GM12878 (cell line): ENCODE results near the gene ANO6. TPM values are rescaled to one million over a fixed set of nuclear protein-coding genes. Genes with fewer than 3 reads are reported as not detected.
A peak's percentile ranks its signal among the peaks of the same experiment; 100 is the strongest.

Experiments
- ATAC-seq: fragments of 200-7000 bp; cut with Tn5 transposase; 3 replicates; pipeline ENCODE4 v1.9.1; 2020; ENCODE audit warnings: mild to moderate bottlenecking, moderate library complexity
- BruUV-seq: library from RNA; stranded (reverse); fragments of 400-500 nt; replicated peaks from 2 replicates; lab custom pipeline; 2021; lab: Mats Ljungman, UMichigan
- CTCF ChIA-PET: fragments of 300-600 bp; sonication (Branson Sonifier 250); formaldehyde crosslinking; extraction: SDS; loops from one replicate; lab custom pipeline; 2021; ENCODE audit warnings: inconsistent platforms; lab: Yijun Ruan, JAX
- POLR2A ChIA-PET: fragments of 350-600 bp; formaldehyde crosslinking; extraction: SDS; loops from one replicate; lab custom pipeline; 2021; ENCODE audit warnings: inconsistent platforms; lab: Charles Lee
- RAD21 ChIA-PET: fragments of 300-600 bp; sonication (Branson Sonifier 250); formaldehyde crosslinking; loops from one replicate; lab custom pipeline; 2023; ENCODE audit warnings: antibody characterized with exemption; ENCODE audit not compliant: unreplicated experiment; lab: Charles Lee
- SMC1A ChIA-PET: fragments of 300-600 bp; sonication (Branson Sonifier 250); formaldehyde crosslinking; loops from one replicate; lab custom pipeline; 2023; ENCODE audit not compliant: unreplicated experiment, uncharacterized antibody; lab: Charles Lee
- DNase-seq: peaks from one replicate; pipeline ENCODE4 v3.0.0-alpha.2; 2011; ENCODE audit warnings: low read depth, low spot score
- FAIRE-seq: peaks from 3 replicates; lab custom pipeline; 2011; peaks lifted over from hg19 to GRCh38; lab: Jason Lieb, UNC
- H2AFZ ChIP-seq: 2 replicates; pipeline ENCODE4 v1.6.0; 2011; ENCODE audit warnings: low read depth, low read length, control low read depth; ENCODE audit not compliant: control insufficient read depth
- H3K27ac ChIP-seq: 2 replicates; pipeline ENCODE4 v1.5.1; 2011; ENCODE audit warnings: control low read depth; ENCODE audit not compliant: control insufficient read depth, insufficient read depth
- H3K27me3 ChIP-seq, 2 experiments: replicated peaks in 1 of 2; 2 replicates each; pipeline versions ENCODE4 v1.6.0 to v1.6.1; 2011; ENCODE audit warnings: low read length in 1 of 2; ENCODE audit not compliant: control insufficient read depth in 2 of 2, insufficient read depth in 2 of 2
- H3K36me3 ChIP-seq, 2 experiments: 2 replicates each; pipeline ENCODE4 v1.5.1; 2011; ENCODE audit warnings: low read length in 1 of 2; ENCODE audit not compliant: control insufficient read depth in 2 of 2, insufficient read depth in 2 of 2
- H3K4me1 ChIP-seq: 2 replicates; pipeline ENCODE4 v1.6.1; 2011; ENCODE audit warnings: mild to moderate bottlenecking, low read length, moderate library complexity, mixed read lengths; ENCODE audit not compliant: control insufficient read depth, insufficient read depth
- H3K4me2 ChIP-seq: 2 replicates; pipeline ENCODE4 v1.6.0; 2011; ENCODE audit warnings: control low read depth; ENCODE audit not compliant: control insufficient read depth, insufficient read depth
- H3K4me3 ChIP-seq: fragments of 200-600 bp; sonication (generic); 2 replicates; pipeline ENCODE4 v1.5.1; 2016
- H3K79me2 ChIP-seq: 2 replicates; pipeline ENCODE4 v1.6.0; 2011; ENCODE audit warnings: low read length; ENCODE audit not compliant: control insufficient read depth, insufficient read depth
- H3K9ac ChIP-seq: 2 replicates; pipeline ENCODE4 v1.8.0; 2011; ENCODE audit warnings: low read length, control low read depth, mixed read lengths; ENCODE audit not compliant: control insufficient read depth, insufficient read depth
- H3K9me3 ChIP-seq: replicated peaks from 3 replicates; pipeline ENCODE4 v1.5.1; 2011; ENCODE audit warnings: mild to moderate bottlenecking, low read length; ENCODE audit not compliant: control insufficient read depth, insufficient read depth
- H4K20me1 ChIP-seq: 2 replicates; pipeline ENCODE4 v1.6.0; 2011; ENCODE audit not compliant: control insufficient read depth, insufficient read depth
- BRCA1 ChIP-seq: IDR thresholded peaks from 2 replicates; pipeline ENCODE4 v1.6.1; 2011; ENCODE audit warnings: low read depth, low read length, improper control_type of control experiment
- CHD1 ChIP-seq: IDR thresholded peaks from 2 replicates; pipeline ENCODE4 v1.6.1; 2012; ENCODE audit warnings: low read depth, low read length, improper control_type of control experiment
- EED ChIP-seq: sonication (generic); IDR thresholded peaks from 2 replicates; pipeline ENCODE4 v1.6.1; 2016; ENCODE audit warnings: antibody characterized with exemption, low read depth
- FOS ChIP-seq: IDR thresholded peaks from 3 replicates; pipeline ENCODE4 v1.6.1; 2011; ENCODE audit warnings: borderline replicate concordance; ENCODE audit not compliant: insufficient read length; ENCODE audit errors: extremely low read depth
- HDAC2 ChIP-seq: fragments of 200-600 bp; sonication (generic); IDR thresholded peaks from 2 replicates; pipeline ENCODE4 v1.6.1; 2017
- KLF5 ChIP-seq: fragments of 450-650 bp; IDR thresholded peaks from 2 replicates; pipeline ENCODE4 v1.6.1; 2014; ENCODE audit warnings: mild to moderate bottlenecking; ENCODE audit not compliant: partially characterized antibody
- MEF2B ChIP-seq: fragments of 450-650 bp; IDR thresholded peaks from 2 replicates; pipeline ENCODE4 v1.6.1; 2018; ENCODE audit warnings: mild to moderate bottlenecking, moderate library complexity; ENCODE audit not compliant: partially characterized antibody, poor library complexity, severe bottlenecking
- MYB ChIP-seq: fragments of 150-350 bp; IDR thresholded peaks from 2 replicates; pipeline ENCODE4 v1.6.1; 2014; ENCODE audit warnings: mild to moderate bottlenecking, low read depth, low read length, borderline replicate concordance
- NFXL1 ChIP-seq: fragments of 450-650 bp; IDR thresholded peaks from 2 replicates; pipeline ENCODE4 v1.6.1; 2017; ENCODE audit warnings: antibody characterized with exemption, mild to moderate bottlenecking, borderline replicate concordance
- NFYA ChIP-seq: IDR thresholded peaks from 2 replicates; pipeline ENCODE4 v1.6.1; 2011; ENCODE audit warnings: low read depth, mild to moderate bottlenecking, low read length, improper control_type of control experiment, borderline replicate concordance
- NFYB ChIP-seq: IDR thresholded peaks from 2 replicates; pipeline ENCODE4 v1.6.1; 2011; ENCODE audit warnings: low read depth, mild to moderate bottlenecking, low read length, improper control_type of control experiment, moderate library complexity; ENCODE audit not compliant: insufficient read depth
- NR2C2 ChIP-seq: IDR thresholded peaks from 2 replicates; pipeline ENCODE4 v1.6.1; 2011; ENCODE audit warnings: borderline replicate concordance, low read depth; ENCODE audit not compliant: control insufficient read depth, insufficient read length
- PML ChIP-seq: IDR thresholded peaks from 2 replicates; pipeline ENCODE4 v1.6.1; 2012; ENCODE audit warnings: low read length, inconsistent platforms
- POLR2AphosphoS2 ChIP-seq: IDR thresholded peaks from 2 replicates; pipeline ENCODE4 v1.6.1; 2011; ENCODE audit warnings: low read depth, mild to moderate bottlenecking, low read length, improper control_type of control experiment, moderate library complexity
- RAD51 ChIP-seq: fragments of 450-650 bp; IDR thresholded peaks from 2 replicates; pipeline ENCODE4 v1.6.1; 2016; ENCODE audit warnings: moderate library complexity, mild to moderate bottlenecking, inconsistent platforms
- RFX5 ChIP-seq: IDR thresholded peaks from 2 replicates; pipeline ENCODE4 v1.6.1; 2011; ENCODE audit warnings: low read depth, low read length, improper control_type of control experiment
- SIX5 ChIP-seq: IDR thresholded peaks from 2 replicates; pipeline ENCODE4 v1.6.1; 2011; ENCODE audit warnings: mild to moderate bottlenecking, low read depth, low read length, moderate library complexity; ENCODE audit not compliant: severe bottlenecking
- SP1 ChIP-seq: IDR thresholded peaks from one replicate; pipeline ENCODE4 v1.6.1; 2011; ENCODE audit warnings: low read depth, low read length
- TCF3 ChIP-seq: IDR thresholded peaks from 2 replicates; pipeline ENCODE4 v1.6.1; 2012; ENCODE audit warnings: low read depth, mild to moderate bottlenecking, low read length, borderline replicate concordance; ENCODE audit not compliant: insufficient read depth
- YBX1 ChIP-seq: fragments of 450-650 bp; IDR thresholded peaks from 2 replicates; pipeline ENCODE4 v1.6.1; 2016; ENCODE audit warnings: antibody characterized with exemption
- ZNF207 ChIP-seq: fragments of 450-650 bp; IDR thresholded peaks from 2 replicates; pipeline ENCODE4 v1.6.1; 2014; ENCODE audit warnings: antibody characterized with exemption, mild to moderate bottlenecking, borderline replicate concordance
- ZNF24 ChIP-seq: fragments of 450-650 bp; IDR thresholded peaks from 2 replicates; pipeline ENCODE4 v1.6.1; 2017; ENCODE audit warnings: antibody characterized with exemption, mild to moderate bottlenecking
- WGBS: methylation state at CpG from one replicate; pipeline ENCODE4 v1.1.6; 2016; ENCODE audit warnings: low lambda C conversion rate; ENCODE audit not compliant: insufficient replicate concordance, insufficient coverage; ENCODE audit errors: missing lambda C conversion rate; 5-methylcytosine and 5-hydroxymethylcytosine counted together
- in situ Hi-C: fragments of 300-500 bp; cut with MboI; formaldehyde crosslinking; loops from 9 replicates; pipeline ENCODE4 v1.14.3; 2018; ENCODE audit warnings: mixed read lengths
- intact Hi-C: fragments of 100-400 bp; cut with micrococcal nuclease; formaldehyde crosslinking; loops from one replicate; pipeline ENCODE4 v1.14.2; 2022; ENCODE audit not compliant: unreplicated experiment
- polyA plus RNA-seq, 11 experiments: library from polyadenylated mRNA; depleted of rRNA in 4 of 11; unstranded in 6 of 11; stranded (reverse) in 5 of 11; fragments of >200 nt; fragmentation: Nextera tagmentation in 4 of 11; fragmentation: Illumina TruSeq in 1 of 11; extraction: Ambion mirVana in 4 of 11; extraction: Trizol in 1 of 11; gene quantifications; 1 replicate in 1 of 11; 2 replicates in 10 of 11; pipeline versions ENCODE4 v1.2.1 to v1.2.3, GENCODE V29; 2011 to 2016; ENCODE audit warnings: inconsistent platforms in 2 of 11, missing spikeins in 2 of 11, low read depth in 1 of 11
- total RNA-seq, 4 experiments: library from RNA; depleted of rRNA in 3 of 4; stranded (reverse); fragments of >200 nt in 3 of 4; fragmentation: Illumina TruSeq in 1 of 4; extraction: Trizol in 1 of 4; gene quantifications; 2 replicates each; pipeline versions ENCODE4 v1.2.1 to v1.2.3, GENCODE V29; 2013 to 2021
- TF ChIP-seq, protein P1 (sequence below): fragments of 450-650 bp; IDR thresholded peaks from 2 replicates; pipeline ENCODE4 v1.6.1; 2017; ENCODE audit warnings: mild to moderate bottlenecking, moderate library complexity

Gene ANO6
- total and polyA plus RNA-seq, 10 of the 15 experiments (the other 5 are each of a cell fraction or from before 2014, with no cell fraction given): 4.6 to 30.3 (median 26.0) TPM

DNA sequence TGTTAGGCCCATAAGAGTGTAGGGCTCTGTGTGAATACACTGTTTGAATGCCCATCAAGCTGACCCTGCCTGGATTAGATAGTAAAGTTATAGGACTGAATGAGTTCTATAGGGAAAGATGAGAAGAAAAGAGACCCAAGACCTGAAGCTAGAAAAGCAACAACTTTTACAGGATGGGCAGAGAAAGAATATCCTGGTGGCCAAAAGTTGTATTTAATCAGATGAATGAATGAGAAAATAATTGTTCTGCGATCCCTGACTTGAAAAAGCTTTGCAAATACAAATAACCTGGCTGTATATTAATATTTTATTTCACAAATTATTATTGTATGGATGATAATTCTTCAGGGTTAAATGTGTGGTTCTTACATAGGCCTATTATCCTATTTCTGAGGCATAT lies 2.8 kb upstream of the ANO6 start:
- ATAC-seq: no peak
- SMC1A ChIA-PET: interaction anchor here (0.8 kb wide), 1 partner anchor 56 kb away, joined by 4 read pairs; no protein-coding TSS in a partner anchor

DNA sequence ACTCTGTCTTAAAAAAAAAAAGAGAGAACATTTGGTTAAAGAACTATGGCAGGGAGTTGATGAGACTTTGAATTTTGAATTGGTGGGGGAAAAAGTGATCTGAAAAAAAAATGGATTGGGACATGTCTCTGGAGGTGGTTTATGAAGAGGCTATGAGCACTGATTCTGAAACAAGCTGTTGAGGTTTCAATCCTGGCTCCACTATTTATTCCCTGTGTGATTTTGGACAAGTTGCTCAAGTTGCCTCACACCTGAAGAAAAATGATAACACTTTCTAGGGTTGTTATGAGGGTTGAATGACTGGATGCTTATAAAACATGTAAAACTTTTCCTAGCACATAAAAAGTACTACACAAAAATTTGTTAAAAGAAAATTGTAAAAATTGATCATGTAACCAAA lies 1.8 kb upstream of the ANO6 start:
- Histone ChIP-seq H3K9ac (no peak overlapping the region), H3K79me2 (peaks cover 35% of the 10 kb centered on the region), H4K20me1 (no peaks in the 10 kb centered on the region), H3K27ac (no peak overlapping the region), H3K4me2 (peak overlapping the region; percentile 0; the same call in 1 of the 2 replicates), H2AFZ (no peak overlapping the region), H3K4me1 (peaks cover 4% of the 10 kb centered on the region; the same call in 1 of the 2 replicates), H3K4me3 (peak overlapping the region; percentile 99; the same call in 1 of the 2 replicates), H3K36me3 (no peaks in the 10 kb centered on the region), H3K9me3 (no peaks in the 10 kb centered on the region), H3K27me3 (no peaks in the 10 kb centered on the region)
- no peak for ATAC-seq
- SMC1A ChIA-PET: interaction anchor here (0.6 to 2.0 kb wide), 7 partner anchors 11 to 1762 kb away, joined by 3 to 8 read pairs (median 5); no protein-coding TSS in a partner anchor
- in situ Hi-C loops (no loop called here), intact Hi-C loops (loop anchor here (10.0 kb wide), 1 partner anchor 1161 kb away; the partner anchor contains the start of gene SLC38A2)
- RAD21 ChIA-PET: no interaction called here
- FAIRE-seq: no peak
- CTCF ChIA-PET: interaction anchor here (0.6 to 3.2 kb wide), 9 partner anchors 11 to 590 kb away, joined by 3 to 25 read pairs (median 3); no protein-coding TSS in a partner anchor
- POLR2A ChIA-PET: interaction anchor here (2.2 kb wide), 1 partner anchor 11 kb away, joined by 10 read pairs; no protein-coding TSS in a partner anchor
- BruUV-seq: no TSS peak
- DNase-seq: no peak
- TF ChIP-seq FOS: no peak
- no peak for TF ChIP-seq TCF3
- TF ChIP-seq, protein P1, sequence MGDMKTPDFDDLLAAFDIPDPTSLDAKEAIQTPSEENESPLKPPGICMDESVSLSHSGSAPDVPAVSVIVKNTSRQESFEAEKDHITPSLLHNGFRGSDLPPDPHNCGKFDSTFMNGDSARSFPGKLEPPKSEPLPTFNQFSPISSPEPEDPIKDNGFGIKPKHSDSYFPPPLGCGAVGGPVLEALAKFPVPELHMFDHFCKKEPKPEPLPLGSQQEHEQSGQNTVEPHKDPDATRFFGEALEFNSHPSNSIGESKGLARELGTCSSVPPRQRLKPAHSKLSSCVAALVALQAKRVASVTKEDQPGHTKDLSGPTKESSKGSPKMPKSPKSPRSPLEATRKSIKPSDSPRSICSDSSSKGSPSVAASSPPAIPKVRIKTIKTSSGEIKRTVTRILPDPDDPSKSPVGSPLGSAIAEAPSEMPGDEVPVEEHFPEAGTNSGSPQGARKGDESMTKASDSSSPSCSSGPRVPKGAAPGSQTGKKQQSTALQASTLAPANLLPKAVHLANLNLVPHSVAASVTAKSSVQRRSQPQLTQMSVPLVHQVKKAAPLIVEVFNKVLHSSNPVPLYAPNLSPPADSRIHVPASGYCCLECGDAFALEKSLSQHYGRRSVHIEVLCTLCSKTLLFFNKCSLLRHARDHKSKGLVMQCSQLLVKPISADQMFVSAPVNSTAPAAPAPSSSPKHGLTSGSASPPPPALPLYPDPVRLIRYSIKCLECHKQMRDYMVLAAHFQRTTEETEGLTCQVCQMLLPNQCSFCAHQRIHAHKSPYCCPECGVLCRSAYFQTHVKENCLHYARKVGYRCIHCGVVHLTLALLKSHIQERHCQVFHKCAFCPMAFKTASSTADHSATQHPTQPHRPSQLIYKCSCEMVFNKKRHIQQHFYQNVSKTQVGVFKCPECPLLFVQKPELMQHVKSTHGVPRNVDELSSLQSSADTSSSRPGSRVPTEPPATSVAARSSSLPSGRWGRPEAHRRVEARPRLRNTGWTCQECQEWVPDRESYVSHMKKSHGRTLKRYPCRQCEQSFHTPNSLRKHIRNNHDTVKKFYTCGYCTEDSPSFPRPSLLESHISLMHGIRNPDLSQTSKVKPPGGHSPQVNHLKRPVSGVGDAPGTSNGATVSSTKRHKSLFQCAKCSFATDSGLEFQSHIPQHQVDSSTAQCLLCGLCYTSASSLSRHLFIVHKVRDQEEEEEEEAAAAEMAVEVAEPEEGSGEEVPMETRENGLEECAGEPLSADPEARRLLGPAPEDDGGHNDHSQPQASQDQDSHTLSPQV: no peak
- TF ChIP-seq NFYB: no peak
- TF ChIP-seq MEF2B: no peak
- TF ChIP-seq NFXL1: no peak
- TF ChIP-seq CHD1: no peak

More for the DNA sequence above, 2.8 kb upstream of the ANO6 start:
- H3K9ac ChIP-seq: no peak overlapping the region
- H3K4me3 ChIP-seq: no peak overlapping the region
- ChIA-PET POLR2A (no interaction called here), RAD21 (no interaction called here), CTCF (interaction anchor here (0.9 to 3.2 kb wide), 3 partner anchors 30 to 152 kb away, joined by 3 to 9 read pairs (median 3); no protein-coding TSS in a partner anchor)
- H3K79me2 ChIP-seq: peaks cover 25% of the 10 kb centered on the region
- intact Hi-C loops: loop anchor here (10.0 kb wide), 1 partner anchor 1162 kb away; the partner anchor contains the start of gene SLC38A2
- no peak overlapping the region for H2AFZ ChIP-seq
- BruUV-seq: no TSS peak
- H3K36me3 ChIP-seq: no peaks in the 10 kb centered on the region
- whole genome bisulfite sequencing: 100% methylated on average over 1 of the region's 1 CpG
- in situ Hi-C loops: no loop called here
- no peaks in the 10 kb centered on the region for H3K9me3 ChIP-seq
- H4K20me1 ChIP-seq: no peaks in the 10 kb centered on the region
- DNase-seq (no peak), FAIRE-seq (no peak)
- no peaks in the 10 kb centered on the region; the same call in 1 of the 2 replicates for H3K4me1 ChIP-seq
- H3K4me2 ChIP-seq: no peak overlapping the region
- no peak overlapping the region for H3K27ac ChIP-seq
- TF ChIP-seq ZNF207 (no peak), HDAC2 (no peak), POLR2AphosphoS2 (no peak), RAD51 (no peak), MYB (no peak), KLF5 (no peak), SP1 (no peak), RFX5 (no peak), NR2C2 (no peak), BRCA1 (no peak), ZNF24 (no peak), EED (no peak), NFYA (no peak), PML (no peak), SIX5 (no peak), YBX1 (no peak)
- no peaks in the 10 kb centered on the region for H3K27me3 ChIP-seq
